Measurements from ENCODE around the gene ELF2.

ELF2 gene

GRCh38 chr4:139209470-139210063 is 32.5 kb upstream of the ELF2 start:
- ATAC-seq: no peak

GRCh38 chr4:139208404-139208945 is 31.5 kb upstream of the ELF2 start:
- ATAC-seq: no peak

More at GRCh38 chr4:139209470-139210063, 32.5 kb upstream of the ELF2 start:
- no peak for TF ChIP-seq ISL1 (CRISPR knock-in tag; IDR thresholded peaks at IDR 0.05)
- no peak for TF ChIP-seq ZNF70 (CRISPR knock-in tag; IDR thresholded peaks at IDR 0.05)
- TF ChIP-seq ZNF8 (CRISPR knock-in tag; IDR thresholded peaks at IDR 0.05): peak; percentile 46; the same call in 1 of the 2 replicates

GRCh38 chr4:139207873-139208403 is 30.9 kb upstream of the ELF2 start:
- TF ChIP-seq ZFP30 (CRISPR knock-in tag; IDR thresholded peaks at IDR 0.05) (no peak), ZNF565 (CRISPR knock-in tag; conservative IDR thresholded peaks at IDR 0.05; ENCODE audit: low read depth) (no peak), ARNTL (CRISPR knock-in tag; IDR thresholded peaks at IDR 0.05; ENCODE audit: borderline replicate concordance, low read depth) (no peak), GLIS3 (CRISPR knock-in tag; IDR thresholded peaks at IDR 0.05) (no peak), ISL1 (CRISPR knock-in tag; IDR thresholded peaks at IDR 0.05) (no peak), CSRNP3 (CRISPR knock-in tag; IDR thresholded peaks at IDR 0.05) (no peak), OSR1 (CRISPR knock-in tag; IDR thresholded peaks at IDR 0.05) (no peak), ZNF70 (CRISPR knock-in tag; IDR thresholded peaks at IDR 0.05) (no peak), CSDC2 (CRISPR knock-in tag; IDR thresholded peaks at IDR 0.05) (no peak), ZFP3 (CRISPR knock-in tag; IDR thresholded peaks at IDR 0.05) (no peak), TOX (CRISPR knock-in tag; IDR thresholded peaks at IDR 0.05; ENCODE audit: borderline replicate concordance) (no peak), PPARA (CRISPR knock-in tag; IDR thresholded peaks at IDR 0.05; ENCODE audit: borderline replicate concordance) (no peak), SNAI2 (CRISPR knock-in tag; IDR thresholded peaks at IDR 0.05) (no peak), ESRRG (CRISPR knock-in tag; IDR thresholded peaks at IDR 0.05) (no peak), ZC3H10 (CRISPR knock-in tag; IDR thresholded peaks at IDR 0.05) (no peak), BACH2 (CRISPR knock-in tag; IDR thresholded peaks at IDR 0.05; ENCODE audit: borderline replicate concordance) (no peak), RARB (CRISPR knock-in tag; IDR thresholded peaks at IDR 0.05) (no peak)
- TF ChIP-seq, protein P1, sequence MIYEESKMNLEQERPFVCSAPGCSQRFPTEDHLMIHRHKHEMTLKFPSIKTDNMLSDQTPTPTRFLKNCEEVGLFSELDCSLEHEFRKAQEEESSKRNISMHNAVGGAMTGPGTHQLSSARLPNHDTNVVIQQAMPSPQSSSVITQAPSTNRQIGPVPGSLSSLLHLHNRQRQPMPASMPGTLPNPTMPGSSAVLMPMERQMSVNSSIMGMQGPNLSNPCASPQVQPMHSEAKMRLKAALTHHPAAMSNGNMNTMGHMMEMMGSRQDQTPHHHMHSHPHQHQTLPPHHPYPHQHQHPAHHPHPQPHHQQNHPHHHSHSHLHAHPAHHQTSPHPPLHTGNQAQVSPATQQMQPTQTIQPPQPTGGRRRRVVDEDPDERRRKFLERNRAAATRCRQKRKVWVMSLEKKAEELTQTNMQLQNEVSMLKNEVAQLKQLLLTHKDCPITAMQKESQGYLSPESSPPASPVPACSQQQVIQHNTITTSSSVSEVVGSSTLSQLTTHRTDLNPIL (CRISPR knock-in tag; IDR thresholded peaks at IDR 0.05; ENCODE audit: low read depth): no peak
- TF ChIP-seq, protein P2, sequence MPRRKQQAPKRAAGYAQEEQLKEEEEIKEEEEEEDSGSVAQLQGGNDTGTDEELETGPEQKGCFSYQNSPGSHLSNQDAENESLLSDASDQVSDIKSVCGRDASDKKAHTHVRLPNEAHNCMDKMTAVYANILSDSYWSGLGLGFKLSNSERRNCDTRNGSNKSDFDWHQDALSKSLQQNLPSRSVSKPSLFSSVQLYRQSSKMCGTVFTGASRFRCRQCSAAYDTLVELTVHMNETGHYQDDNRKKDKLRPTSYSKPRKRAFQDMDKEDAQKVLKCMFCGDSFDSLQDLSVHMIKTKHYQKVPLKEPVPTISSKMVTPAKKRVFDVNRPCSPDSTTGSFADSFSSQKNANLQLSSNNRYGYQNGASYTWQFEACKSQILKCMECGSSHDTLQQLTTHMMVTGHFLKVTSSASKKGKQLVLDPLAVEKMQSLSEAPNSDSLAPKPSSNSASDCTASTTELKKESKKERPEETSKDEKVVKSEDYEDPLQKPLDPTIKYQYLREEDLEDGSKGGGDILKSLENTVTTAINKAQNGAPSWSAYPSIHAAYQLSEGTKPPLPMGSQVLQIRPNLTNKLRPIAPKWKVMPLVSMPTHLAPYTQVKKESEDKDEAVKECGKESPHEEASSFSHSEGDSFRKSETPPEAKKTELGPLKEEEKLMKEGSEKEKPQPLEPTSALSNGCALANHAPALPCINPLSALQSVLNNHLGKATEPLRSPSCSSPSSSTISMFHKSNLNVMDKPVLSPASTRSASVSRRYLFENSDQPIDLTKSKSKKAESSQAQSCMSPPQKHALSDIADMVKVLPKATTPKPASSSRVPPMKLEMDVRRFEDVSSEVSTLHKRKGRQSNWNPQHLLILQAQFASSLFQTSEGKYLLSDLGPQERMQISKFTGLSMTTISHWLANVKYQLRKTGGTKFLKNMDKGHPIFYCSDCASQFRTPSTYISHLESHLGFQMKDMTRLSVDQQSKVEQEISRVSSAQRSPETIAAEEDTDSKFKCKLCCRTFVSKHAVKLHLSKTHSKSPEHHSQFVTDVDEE (CRISPR knock-in tag; IDR thresholded peaks at IDR 0.05): no peak
- TF ChIP-seq, protein P3, sequence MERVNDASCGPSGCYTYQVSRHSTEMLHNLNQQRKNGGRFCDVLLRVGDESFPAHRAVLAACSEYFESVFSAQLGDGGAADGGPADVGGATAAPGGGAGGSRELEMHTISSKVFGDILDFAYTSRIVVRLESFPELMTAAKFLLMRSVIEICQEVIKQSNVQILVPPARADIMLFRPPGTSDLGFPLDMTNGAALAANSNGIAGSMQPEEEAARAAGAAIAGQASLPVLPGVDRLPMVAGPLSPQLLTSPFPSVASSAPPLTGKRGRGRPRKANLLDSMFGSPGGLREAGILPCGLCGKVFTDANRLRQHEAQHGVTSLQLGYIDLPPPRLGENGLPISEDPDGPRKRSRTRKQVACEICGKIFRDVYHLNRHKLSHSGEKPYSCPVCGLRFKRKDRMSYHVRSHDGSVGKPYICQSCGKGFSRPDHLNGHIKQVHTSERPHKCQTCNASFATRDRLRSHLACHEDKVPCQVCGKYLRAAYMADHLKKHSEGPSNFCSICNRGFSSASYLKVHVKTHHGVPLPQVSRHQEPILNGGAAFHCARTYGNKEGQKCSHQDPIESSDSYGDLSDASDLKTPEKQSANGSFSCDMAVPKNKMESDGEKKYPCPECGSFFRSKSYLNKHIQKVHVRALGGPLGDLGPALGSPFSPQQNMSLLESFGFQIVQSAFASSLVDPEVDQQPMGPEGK (CRISPR knock-in tag; IDR thresholded peaks at IDR 0.05; ENCODE audit: borderline replicate concordance): no peak
- no peak for ATAC-seq

More at GRCh38 chr4:139208404-139208945, 31.5 kb upstream of the ELF2 start:
- no peak for TF ChIP-seq ISL1 (CRISPR knock-in tag; IDR thresholded peaks at IDR 0.05)
- no peak for TF ChIP-seq BACH2 (CRISPR knock-in tag; IDR thresholded peaks at IDR 0.05; ENCODE audit: borderline replicate concordance)
- TF ChIP-seq TOX (CRISPR knock-in tag; IDR thresholded peaks at IDR 0.05; ENCODE audit: borderline replicate concordance): no peak
- TF ChIP-seq OSR1 (CRISPR knock-in tag; IDR thresholded peaks at IDR 0.05): no peak
- TF ChIP-seq GLIS3 (CRISPR knock-in tag; IDR thresholded peaks at IDR 0.05): no peak
- no peak for TF ChIP-seq ZFP3 (CRISPR knock-in tag; IDR thresholded peaks at IDR 0.05)
- TF ChIP-seq ZNF70 (CRISPR knock-in tag; IDR thresholded peaks at IDR 0.05): no peak
- no peak for TF ChIP-seq CSDC2 (CRISPR knock-in tag; IDR thresholded peaks at IDR 0.05)
- TF ChIP-seq TCF4 (CRISPR knock-in tag; IDR thresholded peaks at IDR 0.05; ENCODE audit: borderline replicate concordance): no peak
- no peak for TF ChIP-seq POU6F1 (CRISPR knock-in tag; IDR thresholded peaks at IDR 0.05; ENCODE audit: borderline replicate concordance, low read depth)
- TF ChIP-seq, protein P1 (CRISPR knock-in tag; IDR thresholded peaks at IDR 0.05; ENCODE audit: low read depth): no peak
- no peak for TF ChIP-seq ZNF565 (CRISPR knock-in tag; conservative IDR thresholded peaks at IDR 0.05; ENCODE audit: low read depth)
- TF ChIP-seq PPARA (CRISPR knock-in tag; IDR thresholded peaks at IDR 0.05; ENCODE audit: borderline replicate concordance): no peak
- TF ChIP-seq RARB (CRISPR knock-in tag; IDR thresholded peaks at IDR 0.05): no peak
